C4-2B (cell line): Measurements from ENCODE around the gene CLEC2A.
"Not testable (repeated sequence)": the region's sequence is repeated elsewhere in the genome, so short reads cannot be mapped to it uniquely, and the experiment has no call there.

ENCODE experiments used
- H3K27ac ChIP-seq: fragments of 450-650 bp; 2 replicates; pipeline ENCODE4 v1.5.1; 2017
- CTCF ChIP-seq: fragments of 450-650 bp; conservative IDR thresholded peaks from 2 replicates; pipeline ENCODE4 v1.5.1; 2017; ENCODE audit warnings: mild to moderate bottlenecking
- ZFX ChIP-seq: fragments of 450-650 bp; IDR thresholded peaks from 2 replicates; pipeline ENCODE4 v1.6.1; 2017

CLEC2A gene

GRCh38 chr12:9969673-9970072 is 37.5 kb upstream of the CLEC2A start:
- H3K27ac ChIP-seq: no peak overlapping the region
- no peak for TF ChIP-seq CTCF
- no peak for TF ChIP-seq ZFX

- TF ChIP-seq CTCF (no peak), ZFX (no peak)
- no peak overlapping the region for H3K27ac ChIP-seq
These were observed 29.7 kb upstream of the CLEC2A start for GRCh38 chr12:9961901-9962300.

GRCh38 chr12:9961106-9961505 is 28.9 kb upstream of the CLEC2A start:
- no peak for TF ChIP-seq ZFX
- TF ChIP-seq CTCF: no peak
- no peak overlapping the region for H3K27ac ChIP-seq

- TF ChIP-seq ZFX: no peak
- no peak for TF ChIP-seq CTCF
- H3K27ac ChIP-seq: no peak overlapping the region
These were observed 28.4 kb upstream of the CLEC2A start for GRCh38 chr12:9960590-9960989.

- no peak overlapping the region for H3K27ac ChIP-seq
- no peak for TF ChIP-seq ZFX
These were observed 25.7 kb upstream of the CLEC2A start for GRCh38 chr12:9957834-9958233.

GRCh38 chr12:9952954-9953729 is 21.0 kb upstream of the CLEC2A start:
- not testable (repeated sequence) for H3K27ac ChIP-seq

GRCh38 chr12:9951026-9951675 is 19.0 kb upstream of the CLEC2A start:
- H3K27ac ChIP-seq: no peak overlapping the region
- TF ChIP-seq ZFX (no peak), CTCF (no peak)

- TF ChIP-seq ZFX (no peak), CTCF (no peak)
- no peak overlapping the region for H3K27ac ChIP-seq
These were observed 16.6 kb upstream of the CLEC2A start for GRCh38 chr12:9948606-9949296.
